ENCODE results near the gene CTCFL. TPM values are rescaled to one million over a fixed set of nuclear protein-coding genes. Genes with fewer than 3 reads are reported as not detected.
"Not testable (repeated sequence)": the region's sequence is repeated elsewhere in the genome, so short reads cannot be mapped to it uniquely, and the experiment has no call there.

CTCFL gene
- total RNA-seq, 1 donor from 2014 or later, result not detected

DNA sequence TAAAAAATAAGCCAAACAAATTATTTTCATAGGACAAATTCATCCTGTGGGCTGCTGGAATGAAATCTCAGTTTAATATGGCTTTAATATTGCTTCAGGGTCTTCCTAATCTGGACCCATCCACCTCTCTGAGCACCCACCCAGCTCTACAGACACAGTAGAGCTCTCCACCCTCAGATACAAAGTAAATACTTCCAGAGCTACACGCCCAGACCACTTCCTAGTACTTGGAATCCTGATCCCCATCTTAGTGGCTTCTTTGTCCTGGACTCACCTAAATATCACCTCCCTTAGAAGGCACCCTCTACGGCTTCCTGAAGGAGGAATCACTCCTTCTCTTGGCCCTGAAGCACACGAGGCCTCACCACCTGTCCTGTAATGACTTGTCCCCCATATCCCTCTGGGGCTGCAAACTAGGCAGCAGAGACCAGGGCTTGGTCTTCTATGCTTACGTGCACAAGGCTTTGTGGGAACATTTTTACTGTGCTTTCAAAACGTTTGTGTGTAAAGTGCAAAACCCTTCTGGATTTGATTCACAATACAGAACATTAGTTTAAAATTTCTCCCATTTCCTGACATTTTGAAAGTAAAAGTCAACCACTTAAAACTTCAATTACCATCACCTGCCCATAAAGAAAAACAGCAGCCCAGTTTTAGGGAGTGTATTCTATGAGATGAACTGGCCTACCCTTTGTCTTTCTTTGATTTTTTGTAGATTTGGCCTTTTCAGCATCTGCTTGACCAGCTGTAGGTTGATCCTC is 2.4 kb downstream of the CTCFL start:
- H3K4me3 ChIP-seq (ENCODE audit: low read depth, low read length), result no peak overlapping the region
- no peaks in the 10 kb centered on the region for H3K36me3 ChIP-seq (ENCODE audit: control insufficient read depth, insufficient read depth, low read length)
- TF ChIP-seq CTCF (IDR thresholded peaks at IDR 0.05; ENCODE audit: insufficient read depth, low read length, severe bottlenecking), result no peak
- peaks cover 5% of the 10 kb centered on the region for H3K27me3 ChIP-seq (ENCODE audit: control insufficient read depth, insufficient read depth, low read length)
- no peak for DNase-seq (ENCODE audit: low read depth)
- FAIRE-seq, result no peak

DNA sequence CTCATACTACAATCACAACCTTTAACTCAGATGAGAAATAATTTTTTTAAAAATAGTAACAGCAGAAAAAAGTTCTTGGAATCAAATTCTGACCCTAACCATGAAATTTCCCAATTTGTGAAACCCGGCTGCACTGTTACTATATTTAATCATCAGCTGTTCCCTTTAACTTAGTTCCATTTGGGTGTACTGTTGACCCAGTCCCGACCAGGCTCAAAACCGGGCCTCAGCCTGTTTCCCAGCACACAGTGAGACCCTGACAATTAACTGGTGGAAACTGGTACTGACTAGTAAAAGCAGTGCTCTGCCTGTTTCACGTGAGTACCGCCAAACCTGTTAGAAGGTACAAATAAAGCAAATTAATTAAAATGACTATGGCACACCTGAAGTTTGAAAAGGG is 7.0 kb downstream of the CTCFL start:
- Histone ChIP-seq H3K36me3 (ENCODE audit: control insufficient read depth, insufficient read depth, low read length) (no peaks in the 10 kb centered on the region), H3K27me3 (ENCODE audit: control insufficient read depth, insufficient read depth, low read length) (no peaks in the 10 kb centered on the region), H3K4me3 (ENCODE audit: low read depth, low read length) (no peak overlapping the region)
- TF ChIP-seq CTCF (IDR thresholded peaks at IDR 0.05; ENCODE audit: insufficient read depth, low read length, severe bottlenecking), result no peak
- FAIRE-seq, result no peak
- DNase-seq (ENCODE audit: low read depth), result no peak

GRCh38 chr20:57514273-57514751 is 10.6 kb downstream of the CTCFL start:
- Histone ChIP-seq H3K27me3 (ENCODE audit: control insufficient read depth, insufficient read depth, low read length) (peaks cover 3% of the 10 kb centered on the region), H3K36me3 (ENCODE audit: control insufficient read depth, insufficient read depth, low read length) (no peaks in the 10 kb centered on the region), H3K4me3 (ENCODE audit: low read depth, low read length) (no peak overlapping the region)
- peak; percentile 70 for TF ChIP-seq CTCF (IDR thresholded peaks at IDR 0.05; ENCODE audit: insufficient read depth, low read length, severe bottlenecking)
- FAIRE-seq (no peak), DNase-seq (ENCODE audit: low read depth) (peak; percentile 43)

- TF ChIP-seq CTCF (IDR thresholded peaks at IDR 0.05; ENCODE audit: insufficient read depth, low read length, severe bottlenecking), result no peak
- peak; percentile 33 for DNase-seq (ENCODE audit: low read depth)
- no peak for FAIRE-seq
- H3K27me3 ChIP-seq (ENCODE audit: control insufficient read depth, insufficient read depth, low read length), result peaks cover 8% of the 10 kb centered on the region
- no peak overlapping the region for H3K4me3 ChIP-seq (ENCODE audit: low read depth, low read length)
- no peaks in the 10 kb centered on the region for H3K36me3 ChIP-seq (ENCODE audit: control insufficient read depth, insufficient read depth, low read length)
Measured at GRCh38 chr20:57513199-57513598, 11.7 kb downstream of the CTCFL start.

DNA sequence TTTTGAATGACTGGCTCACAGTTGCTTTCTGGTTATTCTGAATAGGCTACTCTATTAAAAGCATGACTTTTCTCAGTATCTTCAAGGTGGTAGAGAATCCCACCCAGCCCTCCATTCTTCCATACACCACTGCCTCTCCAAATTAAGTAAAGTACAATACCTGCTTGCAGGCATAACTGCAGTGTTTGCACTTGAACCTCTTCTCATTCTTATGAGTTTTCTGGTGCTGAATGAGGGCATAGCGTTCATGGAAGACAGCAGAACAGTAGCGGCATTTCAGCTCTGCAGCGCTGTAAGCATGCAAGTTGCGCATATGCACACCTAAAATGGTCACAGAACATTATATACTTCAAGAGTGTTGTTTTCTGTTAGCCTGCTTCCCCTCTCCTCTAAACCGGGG is 12.5 kb downstream of the CTCFL start:
- FAIRE-seq (no peak), DNase-seq (ENCODE audit: low read depth) (no peak)
- TF ChIP-seq CTCF (IDR thresholded peaks at IDR 0.05; ENCODE audit: insufficient read depth, low read length, severe bottlenecking), result no peak
- Histone ChIP-seq H3K4me3 (ENCODE audit: low read depth, low read length) (no peak overlapping the region), H3K36me3 (ENCODE audit: control insufficient read depth, insufficient read depth, low read length) (no peaks in the 10 kb centered on the region), H3K27me3 (ENCODE audit: control insufficient read depth, insufficient read depth, low read length) (peaks cover 9% of the 10 kb centered on the region)

GRCh38 chr20:57511709-57512108 is 13.2 kb downstream of the CTCFL start:
- DNase-seq (ENCODE audit: low read depth), result not testable (repeated sequence)

More at GRCh38 chr20:57511709-57512108, 13.2 kb downstream of the CTCFL start:
- H3K27me3 ChIP-seq (ENCODE audit: control insufficient read depth, insufficient read depth, low read length), result peaks cover 12% of the 10 kb centered on the region
- FAIRE-seq; H3K4me3 ChIP-seq (ENCODE audit: low read depth, low read length); H3K36me3 ChIP-seq (ENCODE audit: control insufficient read depth, insufficient read depth, low read length): not testable (repeated sequence)
